Endometrial microvascular endothelial cells (primary cell): ENCODE measurements around the gene EVA1C. TPM values are rescaled to one million over a fixed set of nuclear protein-coding genes. Genes with fewer than 3 reads are reported as not detected.
"Not testable (repeated sequence)": the region's sequence is repeated elsewhere in the genome, so short reads cannot be mapped to it uniquely, and the experiment has no call there.

Experiments
- in situ Hi-C: cut with HindIII; loops from 2 replicates; pipeline ENCODE4 v1.10.0; 2017; ENCODE audit warnings: low sequenced_read_pairs, low pct_unique_long_range_greater_than_20kb; ENCODE audit errors: inconsistent ontology term
- total RNA-seq: library from RNA; depleted of rRNA; stranded (reverse); fragments of >200 nt; gene quantifications from one replicate; pipeline ENCODE4 v1.2.3, GENCODE V29; 2015; ENCODE audit errors: inconsistent ontology term

EVA1C gene
- total RNA-seq, 1 donor from 2014 or later: 30.9 TPM

DNA sequence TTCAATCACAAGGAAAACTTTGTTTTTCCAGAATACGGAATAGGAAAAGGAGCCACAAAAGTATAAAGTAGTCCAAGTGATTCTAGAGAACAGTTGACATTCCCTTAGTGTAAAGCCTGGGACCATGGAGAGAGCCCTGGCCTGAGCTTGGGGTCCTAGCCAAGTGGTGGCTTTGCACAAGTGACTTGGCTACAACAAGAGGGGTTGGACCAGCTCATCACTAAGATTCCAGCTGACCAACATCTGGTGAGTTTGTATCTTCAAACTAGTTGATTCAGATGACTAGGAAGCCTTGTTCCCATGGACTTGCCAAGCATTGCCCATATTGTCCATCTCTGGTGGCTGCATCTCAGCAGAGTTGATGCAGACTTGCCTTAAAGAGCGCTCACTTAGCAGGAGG lies 96.5 kb downstream of the EVA1C start:
- in situ Hi-C loops: not testable (repeated sequence)

DNA sequence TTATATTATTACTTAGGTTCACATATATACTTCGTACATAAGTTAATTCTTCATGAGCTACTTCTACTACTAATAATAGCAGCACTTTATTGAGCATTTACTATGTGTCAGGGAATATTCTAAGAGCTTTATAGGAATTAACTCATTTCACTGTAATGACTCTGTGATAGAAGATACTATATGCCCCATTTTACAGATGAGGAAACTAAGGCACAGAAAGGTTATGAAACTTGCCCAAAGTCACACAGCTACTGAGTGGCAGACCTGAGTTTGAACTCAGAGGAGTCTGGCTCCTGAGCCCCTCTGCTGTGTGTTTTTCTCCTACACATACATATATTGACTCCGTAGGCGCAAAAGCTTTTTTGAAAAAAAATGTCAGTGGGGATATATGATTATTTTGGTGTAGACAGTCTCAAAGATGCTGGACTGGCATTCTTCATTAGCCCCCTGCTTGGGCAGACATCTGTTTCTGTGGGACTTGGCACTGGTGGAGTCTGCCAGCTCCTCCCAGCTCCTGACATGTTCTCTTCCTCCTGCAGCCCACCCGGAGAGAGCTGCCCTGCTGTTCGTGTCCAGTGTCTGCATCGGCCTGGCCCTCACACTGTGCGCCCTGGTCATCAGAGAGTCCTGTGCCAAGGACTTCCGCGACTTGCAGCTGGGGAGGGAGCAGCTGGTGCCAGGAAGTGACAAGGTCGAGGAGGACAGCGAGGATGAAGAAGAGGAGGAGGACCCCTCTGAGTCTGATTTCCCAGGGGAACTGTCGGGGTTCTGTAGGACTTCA lies 102.0 kb downstream of the EVA1C start:
- in situ Hi-C loops: no loop called here

DNA sequence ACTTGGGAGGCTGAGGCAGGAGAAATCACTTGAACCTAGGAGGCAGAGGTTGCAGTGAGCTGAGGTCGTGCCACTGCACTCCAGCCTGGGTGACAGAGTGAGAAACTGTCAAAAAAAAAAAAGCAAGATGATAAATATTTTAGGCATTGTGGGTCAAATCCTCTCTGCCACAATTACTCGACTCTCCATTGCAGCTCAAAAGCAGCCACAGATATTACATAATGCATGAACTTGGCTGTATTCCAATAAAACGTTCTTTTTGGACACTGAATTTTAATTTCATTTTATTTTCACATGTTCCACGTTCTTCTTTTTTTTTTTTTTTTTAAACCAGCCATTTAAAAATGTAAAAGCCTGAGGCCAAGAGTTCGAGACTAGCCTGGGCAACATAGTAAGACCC lies 103.4 kb downstream of the EVA1C start:
- in situ Hi-C loops: no loop called here

DNA sequence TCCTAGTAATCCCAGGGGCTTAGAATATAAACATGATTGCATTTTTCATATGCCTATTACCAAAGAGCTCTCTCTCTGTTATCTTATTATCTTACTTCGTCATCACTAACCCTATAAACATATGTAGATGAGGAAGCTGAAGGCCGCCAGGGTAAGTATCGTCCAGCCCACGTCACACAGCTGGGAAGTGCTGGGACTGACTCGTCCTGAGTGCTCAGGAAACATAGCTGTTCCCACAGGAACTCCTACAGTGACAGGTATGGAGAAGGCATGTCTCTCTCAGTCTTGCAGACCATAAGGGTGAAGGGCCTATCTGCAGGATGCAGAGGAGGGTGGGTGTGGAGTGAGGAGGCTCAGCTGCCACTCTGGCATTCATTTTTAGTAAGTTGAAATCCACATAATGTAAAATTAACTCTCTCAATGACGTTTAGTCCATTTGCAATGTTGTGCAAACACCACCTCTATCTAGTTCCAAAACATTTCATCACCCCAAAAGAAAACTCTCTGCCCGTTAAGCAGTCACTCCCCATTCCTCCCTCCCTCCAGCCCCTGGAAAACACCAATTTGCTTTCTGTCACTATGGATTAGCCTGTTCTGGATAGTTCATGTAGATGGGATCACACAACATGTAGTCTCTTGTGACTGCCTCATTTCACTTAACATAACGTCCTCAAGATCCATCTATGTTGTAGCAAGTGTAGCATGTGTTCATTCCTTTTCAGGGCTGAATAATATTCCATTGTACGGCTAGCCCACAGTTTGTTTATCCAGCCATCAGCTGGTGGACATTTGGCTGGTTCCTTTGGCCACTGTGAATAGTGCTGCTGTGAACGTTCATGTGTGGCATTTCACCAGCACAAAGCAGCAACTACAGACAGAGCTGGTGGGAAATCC lies 104.5 kb downstream of the EVA1C start:
- in situ Hi-C loops: no loop called here

DNA sequence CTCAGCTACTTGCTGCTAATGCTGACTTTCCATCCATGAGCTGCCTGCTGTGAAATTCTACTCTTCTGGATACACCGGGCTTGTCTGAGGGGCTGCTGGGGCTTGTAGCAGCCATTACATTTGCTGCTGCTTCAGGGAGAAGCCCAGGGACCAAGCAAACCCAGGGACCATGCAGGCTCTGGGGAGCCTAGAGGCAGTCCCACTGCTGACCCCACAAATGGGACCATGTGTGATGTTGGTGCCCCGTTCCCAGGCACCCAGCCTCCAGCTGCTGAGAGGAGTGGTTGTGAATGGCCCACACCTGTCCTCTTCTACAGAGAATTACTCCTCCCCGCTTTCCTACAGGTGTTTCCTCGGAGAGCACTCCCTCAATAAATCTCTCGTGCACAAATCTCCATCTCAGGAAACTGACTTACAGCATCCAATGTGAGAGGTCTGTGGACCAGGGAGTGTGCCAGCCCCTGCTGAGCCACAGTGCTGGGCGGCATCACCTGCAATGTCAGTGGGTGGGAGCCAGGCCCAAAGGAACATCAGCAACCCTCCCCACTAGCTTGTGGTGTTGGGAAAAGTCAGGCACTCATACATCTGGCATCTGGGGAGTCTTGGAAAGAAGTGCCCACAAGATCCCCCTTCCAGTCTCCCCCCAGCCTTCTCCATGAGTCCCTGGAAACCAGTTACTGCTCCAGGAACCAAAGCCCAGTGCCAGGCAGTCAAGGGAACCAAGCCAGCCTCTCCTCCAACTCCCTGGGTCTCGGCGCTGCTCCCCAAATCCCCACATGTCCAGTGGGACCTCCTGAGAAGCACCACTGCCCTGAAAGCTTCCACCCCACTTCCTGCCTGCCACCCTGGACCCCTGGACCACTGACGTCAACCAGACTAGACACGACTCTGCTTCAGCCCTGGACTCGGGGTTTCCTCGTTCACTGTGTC lies 107.7 kb downstream of the EVA1C start:
- in situ Hi-C loops: no loop called here

GRCh38 chr21:32520875-32521735 lies 108.6 kb downstream of the EVA1C start:
- in situ Hi-C loops: no loop called here

GRCh38 chr21:32521736-32522355 lies 109.3 kb downstream of the EVA1C start:
- in situ Hi-C loops: no loop called here

GRCh38 chr21:32523463-32523862 lies 111.0 kb downstream of the EVA1C start:
- in situ Hi-C loops: no loop called here

- in situ Hi-C loops: no loop called here
Measured at GRCh38 chr21:32523988-32524719, 111.6 kb downstream of the EVA1C start.

- in situ Hi-C loops: no loop called here
Measured at GRCh38 chr21:32525282-32525681, 112.8 kb downstream of the EVA1C start.

DNA sequence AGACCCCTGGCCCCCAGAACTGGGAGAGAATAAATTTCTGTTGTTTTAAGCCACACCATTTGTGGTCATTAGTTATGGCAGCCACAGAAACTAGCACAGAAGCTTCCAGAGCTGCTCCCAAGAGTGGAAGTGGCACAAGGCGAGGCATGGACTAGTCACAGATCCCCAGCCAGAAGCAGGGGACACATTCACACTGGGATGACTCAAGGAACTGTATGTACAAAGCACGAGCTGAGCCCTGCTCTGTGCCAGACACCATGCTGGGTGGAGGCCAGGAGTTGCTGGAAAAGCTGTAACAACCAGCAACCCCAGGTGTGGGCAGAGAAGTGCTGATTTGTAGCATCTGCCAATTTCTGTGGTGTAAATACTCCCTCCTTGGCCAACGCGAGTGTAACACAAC lies 117.2 kb downstream of the EVA1C start:
- in situ Hi-C loops: no loop called here

- in situ Hi-C loops: not testable (repeated sequence)
Measured at GRCh38 chr21:32530809-32531208, 118.3 kb downstream of the EVA1C start.

- in situ Hi-C loops: not testable (repeated sequence)
Measured at GRCh38 chr21:32531561-32531960, 119.1 kb downstream of the EVA1C start.

- in situ Hi-C loops: no loop called here
Measured at GRCh38 chr21:32532636-32533035, 120.1 kb downstream of the EVA1C start.

DNA sequence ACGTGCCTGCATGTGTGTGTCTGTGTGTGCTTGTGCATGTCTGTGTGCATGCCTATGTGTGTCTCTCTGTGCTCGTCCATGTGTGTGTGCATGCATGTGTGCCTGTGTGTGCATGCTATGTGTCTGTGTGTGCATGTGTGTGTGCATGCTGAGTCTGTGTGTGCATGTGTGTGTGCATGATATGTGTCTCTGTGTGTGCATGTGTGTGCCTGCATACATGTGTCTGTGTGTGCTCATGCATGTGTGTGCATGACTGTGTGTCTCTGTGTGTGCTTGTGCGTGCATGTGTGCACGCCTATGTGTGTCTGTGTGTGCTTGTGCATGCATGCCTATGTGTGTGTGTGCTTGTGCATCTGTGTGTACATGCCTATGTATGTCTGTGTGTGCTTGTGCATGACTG lies 120.5 kb downstream of the EVA1C start:
- in situ Hi-C loops: no loop called here

GRCh38 chr21:32533611-32534010 lies 121.1 kb downstream of the EVA1C start:
- in situ Hi-C loops: no loop called here

DNA sequence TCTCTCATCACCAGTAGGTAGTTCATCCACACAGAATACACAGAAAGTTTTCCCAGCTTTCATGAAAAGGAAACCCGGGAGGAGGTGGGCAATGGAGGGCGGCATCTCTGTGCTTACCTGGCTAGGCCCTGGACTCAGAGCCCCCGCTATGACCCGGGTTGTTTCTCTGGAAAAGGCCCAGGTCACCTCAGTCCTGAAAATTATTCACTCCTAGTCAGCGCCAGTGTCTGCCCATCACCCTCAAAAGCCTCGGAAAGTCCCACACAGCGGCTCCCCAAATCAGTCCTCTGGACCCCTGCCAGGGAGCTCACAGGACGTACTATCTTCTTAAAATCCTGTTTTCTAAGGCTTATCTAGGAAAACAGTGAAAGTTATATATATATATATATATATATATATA lies 121.6 kb downstream of the EVA1C start:
- in situ Hi-C loops: no loop called here
